Measurements from ENCODE around the gene SLC22A15. TPM values are rescaled to one million over a fixed set of nuclear protein-coding genes. Genes with fewer than 3 reads are reported as not detected.
"Not testable (repeated sequence)": the region's sequence is repeated elsewhere in the genome, so short reads cannot be mapped to it uniquely, and the experiment has no call there.

The SLC22A15 gene
- total and polyA plus RNA-seq, 7 donors: 0.99 to 3.3 (median 1.8) TPM; not detected in 1

GRCh38 chr1:116033322-116033721 is 57.0 kb downstream of the SLC22A15 start:
- no peaks in the 10 kb centered on the region for H3K27me3 ChIP-seq
- H3K4me1 ChIP-seq: no peaks in the 10 kb centered on the region
- no peak overlapping the region for H3K27ac ChIP-seq
- TF ChIP-seq CTCF (IDR thresholded peaks at IDR 0.05) (no peak), POLR2A (IDR thresholded peaks at IDR 0.05) (no peak), POLR2AphosphoS5 (IDR thresholded peaks at IDR 0.05) (no peak), EP300 (IDR thresholded peaks at IDR 0.05) (no peak)
- no peak for DNase-seq
- H3K9me3 ChIP-seq: no peaks in the 10 kb centered on the region
- intact Hi-C loops (cut with DNase I): no loop called here
- H3K4me3 ChIP-seq: no peak overlapping the region
- H3K36me3 ChIP-seq: no peaks in the 10 kb centered on the region
- 80 to 83% methylated on average over 3 of the region's 3 CpGs for WGBS, 2 donors

- no peaks in the 10 kb centered on the region for H3K27me3 ChIP-seq
- no peaks in the 10 kb centered on the region for H3K4me1 ChIP-seq
- no peaks in the 10 kb centered on the region for H3K9me3 ChIP-seq
- no peak overlapping the region for H3K4me3 ChIP-seq
- H3K36me3 ChIP-seq: no peaks in the 10 kb centered on the region
- intact Hi-C loops (cut with DNase I): no loop called here
- no peak for TF ChIP-seq POLR2A (IDR thresholded peaks at IDR 0.05)
- no peak for TF ChIP-seq EP300 (IDR thresholded peaks at IDR 0.05)
- TF ChIP-seq CTCF (IDR thresholded peaks at IDR 0.05): no peak
- TF ChIP-seq POLR2AphosphoS5 (IDR thresholded peaks at IDR 0.05): no peak
- no peak for DNase-seq
- no peak overlapping the region for H3K27ac ChIP-seq
- 87 to 88% methylated on average over 4 of the region's 4 CpGs for WGBS, 2 donors
Measured at GRCh38 chr1:116036255-116036654, 59.9 kb downstream of the SLC22A15 start.

DNA sequence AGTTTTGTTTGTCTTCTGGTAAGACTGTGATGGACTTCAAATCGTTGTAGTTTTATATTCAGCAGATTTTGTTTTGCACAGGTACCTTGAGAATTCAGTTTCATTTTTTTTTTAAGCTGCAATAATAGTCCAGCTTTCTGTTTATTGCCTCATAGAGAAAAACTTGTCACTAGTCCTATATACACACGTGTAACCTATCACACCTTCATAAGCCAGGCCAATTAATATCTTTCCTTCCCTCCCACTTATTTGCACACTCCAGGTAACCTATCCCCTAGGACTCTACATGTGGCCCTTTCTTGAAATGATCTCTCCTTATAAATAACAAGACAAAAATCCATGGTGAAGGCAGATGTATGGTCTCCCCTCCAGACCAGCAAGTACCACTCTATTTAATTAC is 62.4 kb downstream of the SLC22A15 start:
- Histone ChIP-seq H3K4me3 (no peak overlapping the region), H3K4me1 (no peaks in the 10 kb centered on the region), H3K27me3 (no peaks in the 10 kb centered on the region), H3K36me3 (no peaks in the 10 kb centered on the region), H3K27ac (no peak overlapping the region), H3K9me3 (no peaks in the 10 kb centered on the region)
- WGBS, 2 donors: 11 to 34% methylated on average over 2 of the region's 2 CpGs
- no peak for TF ChIP-seq POLR2AphosphoS5 (IDR thresholded peaks at IDR 0.05)
- no peak for TF ChIP-seq CTCF (IDR thresholded peaks at IDR 0.05)
- no peak for TF ChIP-seq EP300 (IDR thresholded peaks at IDR 0.05)
- TF ChIP-seq POLR2A (IDR thresholded peaks at IDR 0.05): no peak
- no peak for DNase-seq
- intact Hi-C loops (cut with DNase I): no loop called here

- Histone ChIP-seq H3K4me3 (no peak overlapping the region), H3K9me3 (no peaks in the 10 kb centered on the region), H3K27me3 (no peaks in the 10 kb centered on the region), H3K27ac (no peak overlapping the region), H3K36me3 (no peaks in the 10 kb centered on the region), H3K4me1 (no peaks in the 10 kb centered on the region)
- intact Hi-C loops (cut with DNase I): no loop called here
- no peak for TF ChIP-seq EP300 (IDR thresholded peaks at IDR 0.05)
- no peak for TF ChIP-seq POLR2AphosphoS5 (IDR thresholded peaks at IDR 0.05)
- TF ChIP-seq POLR2A (IDR thresholded peaks at IDR 0.05): no peak
- TF ChIP-seq CTCF (IDR thresholded peaks at IDR 0.05): no peak
- 95 to 97% methylated on average over 4 of the region's 4 CpGs for WGBS, 2 donors
- DNase-seq: no peak
Measured at GRCh38 chr1:116044071-116044470, 67.8 kb downstream of the SLC22A15 start.

DNA sequence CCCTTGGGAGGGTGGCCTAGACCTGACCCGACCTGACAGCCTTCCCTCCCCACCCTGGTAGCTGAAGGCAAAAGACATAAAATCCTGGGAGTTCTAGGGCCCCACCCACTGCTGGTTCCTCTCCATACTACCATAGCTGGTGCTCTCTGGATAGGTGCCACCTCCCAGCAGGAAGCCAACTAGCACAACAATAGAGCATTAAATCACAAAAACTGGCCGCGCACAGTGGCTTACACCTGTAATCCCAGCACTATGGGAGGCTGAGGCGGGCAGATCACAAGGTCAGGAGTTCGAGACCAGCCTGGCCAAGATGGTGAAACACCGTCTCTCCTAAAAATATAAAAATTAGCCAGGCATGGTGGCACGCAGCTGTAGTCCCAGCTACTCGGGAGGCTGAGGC is 70.6 kb downstream of the SLC22A15 start:
- H3K9me3 ChIP-seq; intact Hi-C loops (cut with DNase I): not testable (repeated sequence)

DNA sequence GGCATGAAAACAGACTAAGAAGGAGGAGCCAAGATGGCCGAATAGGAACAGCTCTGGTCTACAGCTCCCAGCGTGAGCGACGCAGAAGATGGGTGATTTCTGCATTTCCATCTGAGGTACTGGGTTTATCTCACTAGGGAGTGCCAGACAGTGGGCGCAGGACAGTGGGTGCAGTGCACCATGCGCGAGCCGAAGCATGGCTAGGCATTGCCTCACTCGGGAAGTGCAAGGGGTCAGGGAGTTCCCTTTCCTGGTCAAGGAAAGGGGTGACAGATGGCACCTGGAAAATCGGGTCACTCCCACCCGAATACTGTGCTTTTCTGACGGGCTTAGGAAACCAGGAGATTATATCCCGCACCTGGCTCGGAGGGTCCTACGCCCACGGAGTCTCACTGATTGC is 75.6 kb downstream of the SLC22A15 start:
- H3K4me3 ChIP-seq; H3K27me3 ChIP-seq; DNase-seq; intact Hi-C loops (cut with DNase I); H3K4me1 ChIP-seq; H3K36me3 ChIP-seq; H3K9me3 ChIP-seq; H3K27ac ChIP-seq: not testable (repeated sequence)
- WGBS, 2 donors: 97 to 98% methylated on average over 16 of the region's 16 CpGs

More for the DNA sequence above, 70.6 kb downstream of the SLC22A15 start:
- not testable (repeated sequence) for H3K36me3 ChIP-seq, H3K4me3 ChIP-seq, H3K27ac ChIP-seq, H3K4me1 ChIP-seq, H3K27me3 ChIP-seq, DNase-seq
- WGBS, 2 donors: 86 to 87% methylated on average over 8 of the region's 8 CpGs
